SK-N-MC (cell line): ENCODE results near the gene ZNF664.

Source experiments
- EZH2 ChIP-seq: fragments of 200-600 bp; sonication (generic); IDR thresholded peaks from one replicate; pipeline ENCODE4 v1.6.1; 2017; ENCODE audit warnings: antibody characterized with exemption
- POLR2AphosphoS5 ChIP-seq: IDR thresholded peaks from 2 replicates; pipeline ENCODE4 v1.6.1; 2012; ENCODE audit warnings: mild to moderate bottlenecking, low read depth, low read length, borderline replicate concordance

GRCh38 chr12:124020514-124020949 lies 47.5 kb downstream of the ZNF664 start:
- TF ChIP-seq POLR2AphosphoS5, result no peak
- TF ChIP-seq EZH2, result no peak
